B cell (primary cell): Measurements from ENCODE around the gene ATP6V1G2. TPM values are rescaled to one million over a fixed set of nuclear protein-coding genes. Genes with fewer than 3 reads are reported as not detected.
A peak's percentile ranks its signal among the peaks of the same experiment; 100 is the strongest.

ENCODE experiments used
- ATAC-seq: fragments of 200-7000 bp; cut with Tn5 transposase; one replicate; pipeline ENCODE4 v1.10.0; 2021; ENCODE audit warnings: low read depth, mild to moderate bottlenecking, moderate number of reproducible peaks, moderate library complexity
- CTCF ChIA-PET: fragments of 350-600 bp; sonication (Branson Sonifier 250); formaldehyde crosslinking; loops from one replicate; lab custom pipeline; 2021; ENCODE audit warnings: antibody characterized with exemption, inconsistent platforms; lab: Charles Lee
- POLR2A ChIA-PET: fragments of 350-600 bp; sonication (Branson Sonifier 250); formaldehyde crosslinking; loops from one replicate; lab custom pipeline; 2021; ENCODE audit warnings: antibody characterized with exemption; lab: Charles Lee
- DNase-seq: peaks from one replicate; pipeline ENCODE4 v3.0.0; 2013
- H2AFZ ChIP-seq: 2 replicates; pipeline ENCODE4 v1.6.1; 2012; ENCODE audit warnings: mild to moderate bottlenecking, low read depth, low read length; ENCODE audit not compliant: insufficient read depth, poor library complexity, severe bottlenecking
- H3K27ac ChIP-seq, 2 donors: 1 replicate in 1 of 2; 2 replicates in 1 of 2; pipeline ENCODE4 v1.5.1; 2012 to 2013; ENCODE audit warnings: low read length in 2 of 2, mild to moderate bottlenecking in 2 of 2, moderate library complexity in 1 of 2
- H3K27me3 ChIP-seq, 4 experiments: fragments of 200-600 bp in 1 of 4; sonication (generic) in 1 of 4; replicated peaks in 1 of 4; 1 replicate in 2 of 4; 2 replicates in 2 of 4; pipeline versions ENCODE4 v1.6.1 to v1.7.0; 2013 to 2016; ENCODE audit warnings: low read length in 3 of 4, mild to moderate bottlenecking in 2 of 4, mixed read lengths in 1 of 4, moderate library complexity in 1 of 4; ENCODE audit not compliant: insufficient read depth in 4 of 4, control insufficient read depth in 3 of 4; ENCODE audit errors: control extremely low read depth in 1 of 4
- H3K36me3 ChIP-seq, 2 experiments: replicated peaks in 1 of 2; 1 replicate in 1 of 2; 2 replicates in 1 of 2; pipeline versions ENCODE4 v1.6.1 to v1.7.1; 2013; ENCODE audit warnings: low read length in 1 of 2; ENCODE audit not compliant: insufficient read depth in 2 of 2, control insufficient read depth in 1 of 2; ENCODE audit errors: control extremely low read depth in 1 of 2, extremely low read depth in 1 of 2
- H3K4me1 ChIP-seq, 2 donors: fragments of 200-600 bp in 1 of 2; sonication (generic) in 1 of 2; 1 replicate in 1 of 2; 2 replicates in 1 of 2; pipeline versions ENCODE4 v1.5.1 to v1.6.1; 2013 to 2017; ENCODE audit warnings: low read length in 2 of 2; ENCODE audit not compliant: control insufficient read depth in 2 of 2, insufficient read depth in 2 of 2
- H3K4me2 ChIP-seq: replicated peaks from 2 replicates; pipeline ENCODE3; 2012; ENCODE audit warnings: mild to moderate bottlenecking, low read depth, low read length; ENCODE audit not compliant: poor library complexity, severe bottlenecking
- H3K4me3 ChIP-seq, 5 experiments: fragments of 200-600 bp in 1 of 5; sonication (generic) in 1 of 5; 1 replicate in 3 of 5; 2 replicates in 2 of 5; pipeline versions ENCODE4 v1.5.1 to v1.7.0; 2011 to 2016; ENCODE audit warnings: low read length in 4 of 5, mild to moderate bottlenecking in 4 of 5, low read depth in 2 of 5, control low read depth in 1 of 5, moderate library complexity in 1 of 5; ENCODE audit not compliant: insufficient read depth in 1 of 5; ENCODE audit errors: control extremely low read depth in 1 of 5, extremely low read depth in 1 of 5
- H3K79me2 ChIP-seq: fragments of 200-600 bp; sonication (generic); one replicate; pipeline ENCODE4 v1.6.0; 2016; ENCODE audit warnings: low read length; ENCODE audit not compliant: control insufficient read depth, insufficient read depth
- H3K9ac ChIP-seq: fragments of 200-600 bp; sonication (generic); 2 replicates; pipeline ENCODE4 v1.6.1; 2017; ENCODE audit warnings: mild to moderate bottlenecking, low read length, moderate library complexity
- H3K9me3 ChIP-seq, 3 donors: one replicate each; pipeline versions ENCODE4 v1.6.1 to v1.7.1; 2013; ENCODE audit warnings: low read length in 2 of 3; ENCODE audit not compliant: control insufficient read depth in 2 of 3, insufficient read depth in 1 of 3; ENCODE audit errors: control extremely low read depth in 1 of 3
- H4K20me1 ChIP-seq: 2 replicates; pipeline ENCODE4 v1.6.0; 2012; ENCODE audit warnings: mild to moderate bottlenecking, low read length; ENCODE audit not compliant: insufficient read depth, control insufficient read depth, poor library complexity, severe bottlenecking
- H3K27ac Mint-ChIP-seq: one replicate; pipeline ENCODE4 v1.8.0; 2021; ENCODE audit warnings: mixed read lengths
- H3K27me3 Mint-ChIP-seq: one replicate; pipeline ENCODE4 v1.8.0; 2021; ENCODE audit warnings: mixed read lengths
- H3K4me1 Mint-ChIP-seq: one replicate; pipeline ENCODE4 v1.8.0; 2021; ENCODE audit warnings: mixed read lengths
- H3K4me3 Mint-ChIP-seq: one replicate; pipeline ENCODE4 v1.8.0; 2021; ENCODE audit warnings: mixed read lengths
- H3K9me3 Mint-ChIP-seq: one replicate; pipeline ENCODE4 v1.8.0; 2022; ENCODE audit warnings: mixed read lengths; ENCODE audit not compliant: insufficient read depth
- EZH2 ChIP-seq: IDR thresholded peaks from 2 replicates; pipeline ENCODE4 v1.6.1; 2012; ENCODE audit warnings: borderline replicate concordance, low read depth, mild to moderate bottlenecking, moderate library complexity, low read length; ENCODE audit not compliant: insufficient read depth, poor library complexity, severe bottlenecking
- WGBS: methylation state at CpG from one replicate; pipeline ENCODE4 v1.1.5; 2013; ENCODE audit warnings: missing lambda C conversion rate; ENCODE audit not compliant: insufficient coverage; 5-methylcytosine and 5-hydroxymethylcytosine counted together
- intact Hi-C: fragments of 100-400 bp; cut with micrococcal nuclease; formaldehyde crosslinking; loops from one replicate; pipeline ENCODE4 v1.10.0; 2022
- polyA plus RNA-seq: library from polyadenylated mRNA; depleted of rRNA; stranded (reverse); fragments of >200 nt; gene quantifications from 2 replicates; pipeline ENCODE4 v1.2.3, GENCODE V29; 2012
- total RNA-seq, 2 donors: library from RNA; stranded (reverse); fragments of 120-200 nt in 1 of 2; gene quantifications; 1 replicate in 1 of 2; 2 replicates in 1 of 2; pipeline versions ENCODE4 v1.2.3 to v1.2.4, GENCODE V29; 2013 to 2022
- TF ChIP-seq, protein P1 (sequence below): fragments of 200-600 bp; IDR thresholded peaks from one replicate; pipeline ENCODE4 v1.8.0; 2022; ENCODE audit warnings: antibody characterized with exemption, mild to moderate bottlenecking

ATP6V1G2 gene
- total and polyA plus RNA-seq, 2 donors (not counting 1 experiment from before 2014, with no cell fraction given): 3.3 to 4.5 TPM

DNA sequence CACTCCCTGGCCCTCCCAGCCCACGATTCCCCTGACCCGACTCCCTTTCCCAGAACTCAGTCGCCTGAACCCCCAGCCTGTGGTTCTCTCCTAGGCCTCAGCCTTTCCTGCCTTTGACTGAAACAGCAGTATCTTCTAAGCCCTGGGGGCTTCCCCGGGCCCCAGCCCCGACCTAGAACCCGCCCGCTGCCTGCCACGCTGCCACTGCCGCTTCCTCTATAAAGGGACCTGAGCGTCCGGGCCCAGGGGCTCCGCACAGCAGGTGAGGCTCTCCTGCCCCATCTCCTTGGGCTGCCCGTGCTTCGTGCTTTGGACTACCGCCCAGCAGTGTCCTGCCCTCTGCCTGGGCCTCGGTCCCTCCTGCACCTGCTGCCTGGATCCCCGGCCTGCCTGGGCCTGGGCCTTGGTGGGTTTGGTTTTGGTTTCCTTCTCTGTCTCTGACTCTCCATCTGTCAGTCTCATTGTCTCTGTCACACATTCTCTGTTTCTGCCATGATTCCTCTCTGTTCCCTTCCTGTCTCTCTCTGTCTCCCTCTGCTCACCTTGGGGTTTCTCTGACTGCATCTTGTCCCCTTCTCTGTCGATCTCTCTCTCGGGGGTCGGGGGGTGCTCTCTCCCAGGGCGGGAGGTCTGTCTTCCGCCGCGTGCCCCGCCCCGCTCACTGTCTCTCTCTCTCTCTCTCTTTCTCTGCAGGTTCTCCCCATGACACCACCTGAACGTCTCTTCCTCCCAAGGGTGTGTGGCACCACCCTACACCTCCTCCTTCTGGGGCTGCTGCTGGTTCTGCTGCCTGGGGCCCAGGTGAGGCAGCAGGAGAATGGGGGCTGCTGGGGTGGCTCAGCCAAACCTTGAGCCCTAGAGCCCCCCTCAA is 25.9 kb upstream of the ATP6V1G2 start, which contains the start of gene LTA:
LTA (plus strand) TSS at position 249 of the 871 bp plus-strand sequence; CDS start at position 703, 454 bp downstream.
- under 1% methylated on average over 19 of the region's 27 CpGs for WGBS
- Histone ChIP-seq H3K79me2 (peaks cover 95% of the 10 kb centered on the region), H3K9me3 (no peaks in the 10 kb centered on the region), H3K36me3 (peaks cover 2 to 10% of the 10 kb centered on the region in 2 experiments), H3K4me3 (peak within 1 kb of the TSS; percentile 50 to 68 (median 60)), H2AFZ (peak within 1 kb of the TSS; percentile 85), H3K4me1 (peaks cover 82 to 98% of the 10 kb centered on the region in 2 donors), H3K27ac (peak within 1 kb of the TSS; percentile 80 to 89), H3K4me2 (peak within 1 kb of the TSS; percentile 88), H4K20me1 (peaks cover 10% of the 10 kb centered on the region), H3K9ac (peak within 1 kb of the TSS; percentile 74), H3K27me3 (no peaks in the 10 kb centered on the region)
- no peaks in the 10 kb centered on the region for H3K9me3 Mint-ChIP-seq
- H3K4me3 Mint-ChIP-seq: peak within 1 kb of the TSS; percentile 89
- ATAC-seq (peak; percentile 37), DNase-seq (peak; percentile 87)
- ChIA-PET POLR2A (interaction anchor here (35.3 to 42.6 kb wide), 2 partner anchors 6 to 13 kb away, joined by 1450 read pairs; partner anchors contain the start of genes ATP6V1G2, LST1, LTA and LTB), CTCF (interaction anchor here (0.8 to 35.3 kb wide), 6 partner anchors 11 to 42 kb away, joined by 3 to 2241 read pairs (median 617); partner anchors contain the start of genes ATP6V1G2, LST1, LTA and LTB)
- intact Hi-C loops: loop anchor here (1.0 kb wide), 2 partner anchors 9 to 12 kb away; no protein-coding TSS in a partner anchor
- H3K4me1 Mint-ChIP-seq: peaks cover 96% of the 10 kb centered on the region
- no peak for TF ChIP-seq EZH2
- TF ChIP-seq, protein P1, sequence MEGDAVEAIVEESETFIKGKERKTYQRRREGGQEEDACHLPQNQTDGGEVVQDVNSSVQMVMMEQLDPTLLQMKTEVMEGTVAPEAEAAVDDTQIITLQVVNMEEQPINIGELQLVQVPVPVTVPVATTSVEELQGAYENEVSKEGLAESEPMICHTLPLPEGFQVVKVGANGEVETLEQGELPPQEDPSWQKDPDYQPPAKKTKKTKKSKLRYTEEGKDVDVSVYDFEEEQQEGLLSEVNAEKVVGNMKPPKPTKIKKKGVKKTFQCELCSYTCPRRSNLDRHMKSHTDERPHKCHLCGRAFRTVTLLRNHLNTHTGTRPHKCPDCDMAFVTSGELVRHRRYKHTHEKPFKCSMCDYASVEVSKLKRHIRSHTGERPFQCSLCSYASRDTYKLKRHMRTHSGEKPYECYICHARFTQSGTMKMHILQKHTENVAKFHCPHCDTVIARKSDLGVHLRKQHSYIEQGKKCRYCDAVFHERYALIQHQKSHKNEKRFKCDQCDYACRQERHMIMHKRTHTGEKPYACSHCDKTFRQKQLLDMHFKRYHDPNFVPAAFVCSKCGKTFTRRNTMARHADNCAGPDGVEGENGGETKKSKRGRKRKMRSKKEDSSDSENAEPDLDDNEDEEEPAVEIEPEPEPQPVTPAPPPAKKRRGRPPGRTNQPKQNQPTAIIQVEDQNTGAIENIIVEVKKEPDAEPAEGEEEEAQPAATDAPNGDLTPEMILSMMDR: no peak
- no peaks in the 10 kb centered on the region for H3K27me3 Mint-ChIP-seq
- H3K27ac Mint-ChIP-seq: peak within 1 kb of the TSS; percentile 93
